ENCODE measurements around the gene EPS8L3. TPM values are rescaled to one million over a fixed set of nuclear protein-coding genes. Genes with fewer than 3 reads are reported as not detected.
A peak's percentile ranks its signal among the peaks of the same experiment; 100 is the strongest.

Gene EPS8L3
- total RNA-seq, 1 experiment from 2014 or later: not detected

DNA sequence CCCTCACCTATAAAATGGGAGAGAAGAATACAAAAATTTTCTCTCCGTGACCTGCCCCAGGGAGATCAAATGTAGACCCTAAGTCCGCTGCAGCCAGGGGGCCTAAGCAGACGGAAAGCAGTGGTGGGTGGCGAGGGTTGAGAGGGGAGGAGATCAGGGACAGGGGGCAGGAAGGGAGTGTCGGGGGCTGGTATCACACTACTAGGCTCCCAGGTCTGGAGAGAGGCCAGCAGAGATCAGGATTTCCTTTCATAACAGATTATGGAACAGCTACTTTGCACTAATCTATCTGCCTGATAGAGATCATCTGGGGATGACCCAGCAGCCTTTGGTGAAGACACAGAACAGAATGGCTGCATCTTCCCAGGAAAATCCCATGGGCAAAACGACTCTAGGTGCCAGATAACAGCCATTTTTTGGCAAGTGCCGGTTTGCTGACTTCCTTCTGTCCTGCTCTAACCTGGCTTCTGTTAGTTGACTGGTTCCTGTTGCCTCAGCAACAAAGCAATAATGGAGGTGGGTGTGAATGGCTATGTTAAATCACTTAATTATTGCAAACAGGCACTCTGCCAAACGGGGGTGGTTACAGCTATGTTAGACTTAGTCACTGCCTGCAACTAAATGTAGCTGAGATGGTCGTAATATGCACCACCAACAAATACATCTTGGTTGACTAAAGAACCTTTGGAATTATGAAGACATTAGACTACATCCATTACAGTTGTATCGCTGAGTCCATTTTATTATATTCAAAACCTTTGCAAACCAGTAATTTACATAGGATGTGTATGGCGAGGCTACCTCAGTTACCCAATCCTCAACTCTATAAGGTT, 30.0 kb upstream of the EPS8L3 start:
- peak; percentile 91 for DNase-seq (ENCODE audit: low read depth)

DNA sequence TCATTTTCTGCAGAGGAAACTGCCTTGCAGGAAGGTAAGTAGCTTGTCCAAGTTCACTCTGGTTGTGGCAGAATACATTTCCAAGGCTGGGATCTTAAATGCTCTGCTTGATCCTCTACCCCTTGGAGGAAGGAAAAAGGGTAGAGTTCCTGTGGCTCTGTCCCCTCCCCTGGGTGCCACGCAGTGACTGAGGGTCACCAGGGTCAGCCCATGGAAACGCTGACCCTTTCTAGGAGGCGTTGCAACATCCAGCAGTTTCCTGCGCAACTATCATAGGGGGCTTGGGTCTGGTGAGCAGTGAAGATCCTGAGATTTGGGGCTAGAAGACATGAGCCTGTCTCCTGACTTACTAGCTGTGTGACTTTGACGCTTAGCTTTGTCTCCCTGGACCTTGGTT, 29.4 kb upstream of the EPS8L3 start:
- DNase-seq (ENCODE audit: low read depth): no peak

DNA sequence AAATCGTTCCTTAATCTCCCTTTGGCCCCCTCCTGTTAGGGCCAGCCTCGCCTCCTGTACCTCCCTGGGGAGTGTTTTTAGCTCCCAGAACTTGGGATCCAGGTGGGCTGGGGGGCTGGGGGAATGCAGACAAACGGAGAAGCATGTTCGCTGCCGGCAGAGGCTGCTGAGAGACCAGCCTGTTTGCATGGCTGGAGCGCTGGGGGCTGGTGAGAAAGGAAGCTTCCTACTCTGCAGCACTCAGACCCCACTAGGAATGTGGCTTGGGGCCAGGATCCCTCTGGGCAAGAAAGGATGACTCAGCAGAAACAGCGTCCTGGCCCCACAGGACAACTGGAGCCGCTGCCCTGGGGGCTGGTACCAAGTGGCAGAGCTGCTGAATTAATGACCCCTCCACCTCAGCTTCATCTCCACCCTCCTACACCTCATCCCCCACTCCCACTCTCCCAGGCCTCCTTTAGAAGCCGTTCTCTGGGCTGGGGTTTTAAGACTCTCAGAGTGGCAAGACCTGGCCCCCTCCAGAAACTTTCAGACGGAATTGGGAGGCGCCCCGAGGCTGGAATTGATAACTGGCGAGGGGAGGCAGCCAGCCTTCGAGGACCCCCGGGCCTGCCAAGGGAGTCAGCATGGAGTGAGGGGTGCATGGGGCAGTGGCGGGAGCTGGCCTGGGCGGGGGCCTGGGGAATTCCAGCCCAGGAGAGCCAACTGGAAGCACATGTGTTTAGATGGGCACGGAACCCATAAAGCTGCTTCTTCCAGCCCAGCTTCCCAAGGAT, 28.5 kb upstream of the EPS8L3 start:
- DNase-seq (ENCODE audit: low read depth): peak; percentile 96

DNA sequence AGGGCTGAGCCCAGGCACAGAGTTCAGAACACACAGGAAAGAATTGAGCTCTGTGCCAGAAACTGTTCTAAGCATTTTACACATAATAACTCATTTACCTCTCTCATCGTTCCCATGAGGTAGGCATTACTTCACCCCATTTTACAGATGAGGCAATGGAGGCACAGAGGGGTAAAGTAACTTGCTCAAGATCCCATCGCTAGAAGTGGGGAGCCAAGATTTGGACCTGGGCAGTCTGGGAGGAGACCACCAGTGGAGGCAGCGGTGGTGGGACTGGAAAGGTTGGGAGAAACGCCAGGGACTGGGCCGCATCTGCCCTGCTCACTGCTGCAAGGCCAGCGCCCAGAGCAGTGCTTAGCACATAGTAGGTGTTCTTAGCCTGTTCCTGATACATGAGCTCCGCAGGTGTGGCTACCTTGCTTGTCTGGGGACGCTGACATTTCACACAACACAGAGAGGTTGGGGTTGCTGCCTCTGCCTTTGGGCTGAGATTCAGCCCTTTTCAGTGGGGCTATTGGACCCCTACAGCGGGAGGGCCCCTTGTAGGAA, 27.8 kb upstream of the EPS8L3 start:
- no peak for DNase-seq (ENCODE audit: low read depth)

DNA sequence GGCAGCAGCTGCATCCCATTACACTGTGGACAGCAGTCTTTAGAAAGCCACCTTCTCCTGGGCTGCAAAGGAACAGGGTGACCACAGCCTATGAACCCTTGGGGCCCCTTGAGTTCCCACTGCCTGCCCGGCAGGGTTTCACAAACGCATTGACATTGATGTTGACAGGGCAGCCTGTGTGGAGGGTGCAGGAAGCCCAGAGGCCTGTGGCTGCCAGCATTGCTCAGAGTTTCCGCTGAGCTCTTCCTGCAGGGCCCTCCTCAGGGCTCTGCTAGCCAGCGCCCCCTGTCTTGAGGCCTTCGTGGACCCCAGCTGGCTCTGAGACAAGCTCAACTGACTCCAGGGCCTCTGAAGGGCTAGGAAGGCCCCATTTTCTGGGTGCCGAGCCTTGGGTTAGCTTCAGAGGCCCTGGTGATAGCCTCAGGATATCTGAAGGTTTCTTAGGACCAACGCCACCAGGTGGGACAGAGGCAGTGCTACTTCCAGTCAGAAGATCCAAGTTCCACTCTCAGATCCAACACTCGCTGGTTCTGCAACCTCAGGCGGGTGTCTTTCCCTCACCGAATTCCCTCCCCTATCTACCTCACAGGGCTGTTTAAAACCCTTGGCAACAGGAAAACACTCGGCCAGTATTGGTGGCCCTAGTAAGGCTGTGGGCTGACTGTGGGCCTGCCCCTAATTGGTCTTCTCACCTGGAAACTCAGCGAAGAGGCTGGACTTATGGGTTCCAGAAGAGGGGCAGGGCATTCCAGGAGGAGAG, 27.2 kb upstream of the EPS8L3 start:
- DNase-seq (ENCODE audit: low read depth): peak; percentile 56

DNA sequence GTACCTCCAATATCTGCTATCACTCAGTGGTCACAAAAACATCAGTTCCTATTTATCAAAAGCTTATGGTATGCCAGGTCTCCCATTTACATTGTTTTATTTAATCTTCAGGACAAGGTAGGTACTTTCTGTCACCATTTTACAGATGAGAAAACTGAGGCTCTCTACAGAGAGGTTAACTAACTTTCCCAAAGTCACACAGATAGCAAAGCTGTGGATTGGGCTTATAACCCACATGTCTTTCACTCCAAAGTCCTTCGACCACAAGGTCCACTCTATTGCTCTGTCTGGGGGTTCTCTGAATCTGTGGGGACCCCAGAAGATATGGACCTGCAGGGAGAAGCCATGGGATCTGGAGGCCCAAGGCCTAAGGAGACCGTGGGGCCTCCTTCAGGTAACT, 26.6 kb upstream of the EPS8L3 start:
- no peak for DNase-seq (ENCODE audit: low read depth)

DNA sequence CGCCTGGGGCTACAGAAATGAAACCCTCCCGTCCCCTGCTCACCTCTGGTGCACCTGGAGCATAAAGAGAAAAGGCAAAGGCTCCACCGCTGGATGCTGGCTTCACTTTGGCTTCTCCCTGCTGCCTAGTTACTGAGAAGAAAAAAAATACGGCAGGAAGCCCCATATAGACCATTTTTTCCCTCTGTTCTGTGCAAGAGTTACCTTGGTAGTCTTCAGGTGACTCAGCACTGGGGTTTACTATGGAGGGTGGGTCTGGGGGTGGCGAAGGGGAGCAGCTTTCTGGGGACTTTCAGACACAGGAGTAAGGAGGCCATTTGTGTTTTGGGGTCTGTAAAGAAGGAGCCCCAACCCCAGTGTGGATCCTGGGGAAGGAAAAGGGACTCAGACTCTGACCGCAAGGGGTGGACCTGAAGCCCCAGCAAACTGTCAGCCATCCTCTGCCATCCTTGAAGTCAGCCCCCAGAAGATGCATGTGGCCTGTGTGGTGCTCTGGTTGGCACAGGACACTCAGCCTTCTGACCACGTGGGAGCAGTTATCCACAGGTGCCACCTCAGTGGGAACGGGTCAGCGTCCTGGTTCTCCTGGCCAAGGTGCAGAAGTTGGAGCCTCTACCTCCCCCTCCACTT, 25.9 kb upstream of the EPS8L3 start:
- no peak for DNase-seq (ENCODE audit: low read depth)

DNA sequence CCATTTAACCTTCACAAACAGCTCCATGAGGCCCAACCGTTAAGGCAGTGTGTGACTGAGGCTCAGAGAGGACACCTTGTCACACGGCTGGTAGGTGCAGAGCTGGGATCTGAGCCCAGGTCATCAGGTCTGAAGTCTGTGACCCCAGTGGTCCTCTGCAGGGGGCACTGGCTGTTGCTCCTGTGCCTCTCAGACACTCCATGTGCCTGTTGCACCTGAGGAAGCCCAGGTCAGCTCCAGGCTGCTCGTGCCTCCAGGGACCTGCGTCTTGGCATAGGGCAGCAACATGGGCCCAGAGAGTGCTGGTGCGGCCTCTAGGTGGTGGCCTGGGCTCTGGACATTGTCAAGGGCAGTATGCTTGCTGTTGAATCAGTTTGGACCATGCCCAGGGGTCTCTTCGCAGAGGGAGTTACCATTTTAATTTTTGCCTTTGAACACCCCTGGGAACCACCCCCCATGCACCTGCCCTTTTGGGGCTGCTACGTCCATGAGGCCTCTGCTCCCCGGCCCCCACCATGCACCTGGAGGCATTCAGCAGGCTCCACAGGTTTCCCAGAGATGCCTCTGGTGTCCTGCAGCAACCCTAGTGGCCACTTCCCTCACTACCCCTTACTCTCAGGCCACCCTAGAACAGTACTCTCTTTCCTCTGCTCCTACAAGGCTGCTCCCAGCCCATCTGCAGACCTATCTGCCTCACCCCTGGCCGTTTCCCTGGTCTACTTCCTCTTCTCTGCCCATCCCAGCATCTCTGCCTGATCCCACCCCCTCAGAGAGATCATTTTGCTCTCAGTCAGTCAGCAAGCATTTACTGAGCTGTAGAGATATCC, 25.2 kb upstream of the EPS8L3 start:
- no peak for DNase-seq (ENCODE audit: low read depth)

DNA sequence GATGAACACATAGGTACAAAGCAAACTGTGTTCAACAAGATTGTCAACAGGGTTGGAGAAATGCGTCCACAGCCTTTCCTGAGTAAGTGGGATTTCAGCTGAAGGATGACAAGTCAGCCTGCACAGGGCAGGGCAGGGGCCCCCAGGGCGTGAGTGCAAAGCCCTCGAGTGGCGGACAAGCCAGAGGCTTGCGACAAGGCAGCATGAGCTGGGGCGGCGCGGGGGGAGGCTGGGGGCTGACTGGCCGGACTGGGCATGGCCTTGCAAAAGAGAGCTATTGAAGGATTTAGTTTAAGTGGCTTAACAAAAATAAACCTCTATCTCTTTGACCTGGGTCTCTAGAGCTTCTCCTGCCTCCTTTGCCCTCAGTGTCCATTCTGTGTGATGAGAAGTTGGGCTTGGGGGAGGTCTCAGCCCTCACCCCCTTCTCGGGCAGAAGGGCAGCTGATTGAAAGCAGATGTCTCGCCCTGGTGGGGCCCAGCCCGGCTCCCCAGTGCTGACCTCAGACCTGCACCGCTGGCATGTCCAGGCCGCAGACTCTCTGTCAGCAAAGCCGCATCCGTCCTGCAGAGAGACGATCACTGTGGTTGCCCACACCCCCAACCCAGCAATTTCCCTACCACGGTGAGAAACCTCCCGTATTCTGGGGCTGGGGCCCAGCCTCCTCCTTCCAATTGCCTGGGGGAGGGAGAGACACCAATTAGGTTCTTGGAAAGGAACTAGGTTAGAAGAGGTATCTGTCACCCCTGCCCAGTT, 24.3 kb upstream of the EPS8L3 start:
- DNase-seq (ENCODE audit: low read depth): no peak

DNA sequence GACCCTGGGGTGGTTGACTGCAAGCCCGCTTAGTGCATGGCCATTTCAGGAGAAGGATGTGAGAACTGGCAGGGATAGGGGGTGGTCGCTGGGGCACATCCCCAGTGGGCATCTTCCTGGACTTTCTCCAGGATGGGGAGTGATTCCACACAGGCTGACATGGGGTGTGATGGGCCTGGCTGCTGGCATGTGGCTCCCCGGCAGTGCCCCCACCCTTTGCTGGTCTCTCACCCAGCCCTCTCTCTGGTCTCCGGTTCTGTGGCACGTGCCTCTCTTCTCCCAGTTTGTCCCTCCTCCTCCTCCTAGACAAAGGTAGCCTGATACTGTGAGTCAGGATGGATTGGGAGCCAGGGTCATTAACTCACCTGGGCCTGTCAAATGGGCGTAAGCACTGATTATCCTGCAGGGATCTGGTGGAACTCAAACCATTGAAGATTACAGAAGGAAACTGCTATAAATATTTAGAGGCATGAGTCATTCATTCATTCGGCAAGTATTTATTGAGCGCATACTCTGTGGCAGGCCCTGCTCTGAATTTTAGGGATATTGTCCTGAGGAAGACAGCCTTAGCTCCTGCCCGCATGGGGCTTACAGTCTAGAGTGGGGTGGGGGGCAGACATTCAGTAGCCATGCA, 23.6 kb upstream of the EPS8L3 start:
- DNase-seq (ENCODE audit: low read depth): peak; percentile 28

DNA sequence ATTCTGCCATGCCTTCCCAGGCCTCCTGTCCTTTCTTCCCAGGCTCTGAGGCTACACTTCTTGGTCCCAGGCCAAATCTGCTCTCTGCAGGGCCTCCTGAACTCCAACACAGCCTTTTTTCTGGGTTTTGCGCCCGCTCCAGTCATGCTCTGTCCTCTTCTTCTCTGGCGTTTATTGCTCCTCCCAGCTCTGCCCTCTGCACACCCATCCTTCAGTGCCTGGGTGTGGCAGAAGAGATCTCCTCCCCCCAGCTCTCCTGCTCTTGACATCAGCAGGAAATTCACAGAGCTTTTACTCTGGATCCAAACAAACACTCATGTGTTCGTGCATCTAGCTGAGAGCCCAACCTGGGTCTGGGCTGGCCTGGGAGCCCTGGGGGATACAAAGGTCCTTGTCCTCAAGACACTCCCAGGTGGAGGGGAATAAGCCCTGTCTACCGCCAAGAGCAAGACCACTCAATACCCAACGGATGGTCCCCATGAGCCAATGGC, 22.9 kb upstream of the EPS8L3 start:
- peak; percentile 40 for DNase-seq (ENCODE audit: low read depth)

DNA sequence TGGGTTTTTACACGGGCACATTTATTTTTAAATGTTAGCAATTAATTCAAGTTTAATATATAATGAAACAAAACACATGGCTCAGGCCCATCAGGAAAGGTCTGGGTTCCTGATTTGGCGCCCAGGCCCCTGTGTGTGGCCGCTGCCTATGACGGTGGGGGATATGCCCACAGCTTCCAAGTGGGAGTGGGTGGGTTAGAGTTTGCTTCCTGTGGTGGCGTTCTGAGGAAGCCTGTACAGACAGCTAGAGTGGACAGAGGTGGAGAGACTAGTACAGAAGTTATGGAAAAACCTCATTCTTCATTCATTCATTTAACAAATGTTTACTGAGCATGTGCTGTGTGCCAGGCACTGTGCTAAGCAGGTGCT, 22.4 kb upstream of the EPS8L3 start:
- DNase-seq (ENCODE audit: low read depth): no peak

DNA sequence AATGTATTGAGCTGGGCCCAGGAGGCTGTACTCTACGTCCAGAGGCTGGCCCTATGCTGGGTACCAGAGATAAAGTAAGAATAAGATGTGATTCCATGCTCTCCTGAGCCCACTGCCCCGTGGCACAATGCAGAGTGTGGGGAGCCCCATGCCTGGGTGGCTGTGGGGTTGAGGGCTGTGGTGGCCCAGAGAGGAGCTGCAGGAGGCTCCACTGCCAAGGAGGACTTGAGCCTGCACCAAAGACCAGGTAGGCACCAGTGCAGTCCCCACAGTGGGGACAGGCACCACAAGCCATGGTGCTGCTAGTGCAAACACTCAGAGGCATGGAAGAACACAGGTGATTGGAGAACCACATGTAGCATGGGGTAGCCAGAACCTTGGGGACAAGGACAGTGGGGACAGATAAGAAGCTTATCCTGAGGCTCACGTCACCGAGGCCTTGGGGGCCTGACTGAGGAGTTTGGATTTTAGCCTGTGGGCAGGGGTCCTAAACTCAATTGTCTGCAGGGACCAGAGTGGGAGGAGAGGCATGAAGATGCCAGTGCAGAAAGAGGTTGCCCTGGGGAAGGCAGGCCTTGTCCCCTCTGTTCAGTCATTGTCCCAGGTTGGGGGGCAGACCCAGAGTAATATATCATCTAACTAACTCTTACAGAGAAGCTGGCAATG, 21.9 kb upstream of the EPS8L3 start:
- no peak for DNase-seq (ENCODE audit: low read depth)

DNA sequence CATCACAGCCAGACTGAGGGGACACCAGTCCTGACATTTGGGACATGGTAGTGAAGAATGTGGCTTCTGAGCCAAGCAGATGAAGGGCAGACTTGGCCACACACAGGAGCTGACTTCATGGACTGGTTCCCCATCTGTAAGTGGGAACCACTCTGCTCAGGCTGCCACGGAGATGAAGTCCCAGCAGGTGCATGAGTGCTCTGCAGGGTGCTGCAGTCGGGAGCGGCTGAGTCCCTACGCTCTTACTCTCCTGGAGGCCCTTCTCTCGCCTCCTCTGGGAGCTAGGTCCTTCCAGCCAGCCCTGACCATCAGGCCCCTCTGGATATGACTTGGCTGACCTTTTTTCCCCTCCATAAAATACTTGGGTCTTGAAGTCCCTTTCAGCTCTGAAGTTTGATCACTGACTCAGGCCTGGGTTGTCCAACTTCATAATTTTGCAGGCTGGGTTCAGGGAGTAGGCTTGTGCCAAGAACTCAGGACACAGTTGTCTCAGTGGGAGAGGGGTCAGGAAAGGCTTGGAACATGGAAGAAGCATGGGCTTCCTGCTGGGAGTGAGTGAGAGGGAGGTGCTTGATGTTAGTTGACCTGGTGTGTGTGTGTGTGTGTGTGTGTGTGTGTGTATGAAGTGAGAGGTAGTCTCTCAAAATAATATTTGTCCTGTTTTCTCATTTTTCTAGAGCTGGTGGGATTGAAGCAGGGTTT, 21.0 kb upstream of the EPS8L3 start:
- DNase-seq (ENCODE audit: low read depth): no peak

DNA sequence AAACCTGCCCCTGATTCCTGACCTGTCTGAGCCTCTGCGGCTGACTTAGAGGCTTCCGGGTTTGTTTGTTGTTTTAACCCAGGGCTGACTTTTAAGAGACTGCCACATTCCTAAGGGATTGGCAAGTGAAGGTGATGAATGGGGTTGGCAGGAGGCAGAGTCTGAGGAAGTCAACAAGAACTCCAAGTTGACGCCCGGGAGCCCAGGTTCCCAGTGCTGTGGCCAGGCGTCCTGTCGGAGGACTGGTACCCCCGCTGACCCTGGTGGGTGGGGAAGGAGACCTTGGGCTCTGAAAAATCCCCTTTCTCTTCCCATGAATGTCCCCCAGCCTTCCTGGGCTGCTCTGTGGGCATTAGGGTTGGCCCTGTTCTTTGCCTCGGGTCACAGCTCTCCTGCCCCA, 19.7 kb upstream of the EPS8L3 start:
- DNase-seq (ENCODE audit: low read depth): peak; percentile 82

DNA sequence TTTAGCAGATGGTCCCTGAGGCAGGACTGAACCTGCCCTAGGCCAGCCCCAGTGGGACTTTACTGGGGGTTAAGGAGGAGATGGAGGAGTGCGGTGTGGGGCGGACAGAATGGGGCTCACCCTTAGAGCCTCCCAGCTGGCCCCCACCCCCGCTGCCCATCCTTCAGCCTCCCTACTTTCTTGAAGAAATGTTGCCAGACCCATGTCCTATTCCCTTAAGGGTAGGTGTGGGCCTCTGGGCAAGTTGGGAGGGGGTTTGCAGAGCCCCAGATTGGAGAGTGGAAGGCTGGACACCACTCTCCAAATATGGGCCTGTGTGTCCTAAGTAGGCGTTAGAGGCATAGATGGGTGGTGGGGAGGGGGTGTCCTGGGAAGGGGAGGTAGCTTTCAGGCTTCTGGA, 19.2 kb upstream of the EPS8L3 start:
- no peak for DNase-seq (ENCODE audit: low read depth)

DNA sequence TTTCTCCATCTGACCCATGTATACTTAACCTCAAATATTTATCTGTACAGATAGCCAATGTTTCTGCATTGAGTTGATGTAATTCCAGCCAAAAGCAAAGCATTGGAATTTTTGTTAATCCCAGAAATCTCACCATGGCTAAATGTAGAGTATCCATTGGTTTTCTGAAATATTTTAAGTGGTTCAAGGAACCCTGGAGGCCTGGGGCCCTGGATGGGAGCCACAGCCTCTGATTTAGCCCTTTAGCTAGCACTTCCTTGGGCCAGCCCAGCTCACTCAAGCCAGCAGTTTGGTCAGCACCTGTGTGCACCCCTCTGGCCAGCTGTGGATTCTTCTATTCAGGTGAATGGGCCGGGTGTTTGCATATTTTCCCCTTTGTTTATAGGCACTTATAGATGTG, 18.8 kb upstream of the EPS8L3 start:
- DNase-seq (ENCODE audit: low read depth): peak; percentile 27

DNA sequence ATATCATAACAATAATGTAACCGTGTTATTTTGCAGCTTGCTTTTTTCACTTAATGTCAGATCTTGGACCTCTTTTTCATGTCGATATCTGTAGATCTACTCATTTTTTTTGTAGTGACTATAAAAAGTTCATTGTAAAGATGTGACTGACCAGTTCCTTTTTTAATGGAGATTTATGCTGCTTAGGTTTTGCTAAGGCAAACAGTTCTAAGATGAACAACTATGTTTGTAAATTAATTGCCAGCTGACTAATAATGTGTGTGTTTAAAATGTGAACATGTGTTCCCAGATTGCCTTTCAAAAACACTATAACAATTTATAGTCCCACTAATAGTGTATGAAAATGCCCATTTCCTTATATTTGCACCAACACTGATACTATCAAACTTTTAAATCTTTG, 18.1 kb upstream of the EPS8L3 start:
- DNase-seq (ENCODE audit: low read depth): no peak

All from RPMI7951 (cell line).